GM12878 (cell line): ENCODE data around the gene DUSP10.

Experiments used
- CEBPB ChIP-seq, 2 experiments: fragments of 150-350 bp in 1 of 2; IDR thresholded peaks; 2 replicates each; pipeline ENCODE4 v1.6.1; 2012 to 2014; ENCODE audit warnings: low read depth in 2 of 2, low read length in 2 of 2, borderline replicate concordance in 1 of 2, inconsistent platforms in 1 of 2
- EP300 ChIP-seq, 2 experiments: fragments of 150-350 bp in 1 of 2; IDR thresholded peaks; 2 replicates each; pipeline ENCODE4 v1.6.1; 2011 to 2012; ENCODE audit warnings: low read depth in 2 of 2, low read length in 2 of 2, borderline replicate concordance in 1 of 2, improper control_type of control experiment in 1 of 2, inconsistent platforms in 1 of 2; ENCODE audit not compliant: control insufficient read depth in 1 of 2
- SP1 ChIP-seq: IDR thresholded peaks from one replicate; pipeline ENCODE4 v1.6.1; 2011; ENCODE audit warnings: low read depth, low read length
- TF ChIP-seq, protein P1 (sequence below): IDR thresholded peaks from 2 replicates; pipeline ENCODE4 v1.6.1; 2011; ENCODE audit warnings: low read depth, low read length, improper control_type of control experiment, borderline replicate concordance
- TF ChIP-seq, protein P2 (sequence below): fragments of 450-650 bp; IDR thresholded peaks from 2 replicates; pipeline ENCODE4 v1.6.1; 2017; ENCODE audit warnings: mild to moderate bottlenecking
- TF ChIP-seq, protein P3 (sequence below), 3 experiments: IDR thresholded peaks in 2 of 3; conservative IDR thresholded peaks in 1 of 3; 2 replicates each; pipeline ENCODE4 v1.5.1; 2011; ENCODE audit warnings: low read depth in 3 of 3, low read length in 3 of 3, mild to moderate bottlenecking in 3 of 3, control low read depth in 2 of 3, moderate library complexity in 2 of 3, inconsistent platforms in 1 of 3, mixed read lengths in 1 of 3; ENCODE audit not compliant: control insufficient read depth in 2 of 3, insufficient read depth in 1 of 3; ENCODE audit errors: extremely low read depth in 1 of 3

DNA sequence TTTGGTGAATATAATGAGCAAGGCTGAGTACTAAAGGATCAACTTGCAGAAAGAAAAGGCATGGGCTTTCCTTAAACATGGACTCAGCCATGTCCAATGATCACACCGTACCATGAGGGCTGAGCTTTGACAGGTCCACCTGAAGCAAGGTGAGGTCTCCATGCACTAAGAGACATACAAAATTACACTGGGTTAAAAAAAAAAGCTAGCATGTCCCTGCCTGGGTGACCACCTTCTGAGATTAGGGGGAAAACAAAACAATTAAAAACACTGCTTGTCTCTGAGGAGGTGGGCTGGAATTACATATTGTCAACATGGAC is 22.7 kb downstream of the DUSP10 start:
- TF ChIP-seq SP1 (no peak), CEBPB (IDR thresholded peaks at IDR 0.05; ENCODE audit: borderline replicate concordance in 1 of 2, low read depth in 2 of 2, low read length in 2 of 2) (no peak), EP300 (IDR thresholded peaks at IDR 0.05; ENCODE audit: borderline replicate concordance in 1 of 2, control insufficient read depth in 1 of 2, low read depth in 2 of 2, low read length in 2 of 2) (no peak)
- TF ChIP-seq, protein P1, sequence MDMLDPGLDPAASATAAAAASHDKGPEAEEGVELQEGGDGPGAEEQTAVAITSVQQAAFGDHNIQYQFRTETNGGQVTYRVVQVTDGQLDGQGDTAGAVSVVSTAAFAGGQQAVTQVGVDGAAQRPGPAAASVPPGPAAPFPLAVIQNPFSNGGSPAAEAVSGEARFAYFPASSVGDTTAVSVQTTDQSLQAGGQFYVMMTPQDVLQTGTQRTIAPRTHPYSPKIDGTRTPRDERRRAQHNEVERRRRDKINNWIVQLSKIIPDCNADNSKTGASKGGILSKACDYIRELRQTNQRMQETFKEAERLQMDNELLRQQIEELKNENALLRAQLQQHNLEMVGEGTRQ = no peak
- TF ChIP-seq, protein P2, sequence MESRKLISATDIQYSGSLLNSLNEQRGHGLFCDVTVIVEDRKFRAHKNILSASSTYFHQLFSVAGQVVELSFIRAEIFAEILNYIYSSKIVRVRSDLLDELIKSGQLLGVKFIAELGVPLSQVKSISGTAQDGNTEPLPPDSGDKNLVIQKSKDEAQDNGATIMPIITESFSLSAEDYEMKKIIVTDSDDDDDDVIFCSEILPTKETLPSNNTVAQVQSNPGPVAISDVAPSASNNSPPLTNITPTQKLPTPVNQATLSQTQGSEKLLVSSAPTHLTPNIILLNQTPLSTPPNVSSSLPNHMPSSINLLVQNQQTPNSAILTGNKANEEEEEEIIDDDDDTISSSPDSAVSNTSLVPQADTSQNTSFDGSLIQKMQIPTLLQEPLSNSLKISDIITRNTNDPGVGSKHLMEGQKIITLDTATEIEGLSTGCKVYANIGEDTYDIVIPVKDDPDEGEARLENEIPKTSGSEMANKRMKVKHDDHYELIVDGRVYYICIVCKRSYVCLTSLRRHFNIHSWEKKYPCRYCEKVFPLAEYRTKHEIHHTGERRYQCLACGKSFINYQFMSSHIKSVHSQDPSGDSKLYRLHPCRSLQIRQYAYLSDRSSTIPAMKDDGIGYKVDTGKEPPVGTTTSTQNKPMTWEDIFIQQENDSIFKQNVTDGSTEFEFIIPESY = no peak
- TF ChIP-seq, protein P3, sequence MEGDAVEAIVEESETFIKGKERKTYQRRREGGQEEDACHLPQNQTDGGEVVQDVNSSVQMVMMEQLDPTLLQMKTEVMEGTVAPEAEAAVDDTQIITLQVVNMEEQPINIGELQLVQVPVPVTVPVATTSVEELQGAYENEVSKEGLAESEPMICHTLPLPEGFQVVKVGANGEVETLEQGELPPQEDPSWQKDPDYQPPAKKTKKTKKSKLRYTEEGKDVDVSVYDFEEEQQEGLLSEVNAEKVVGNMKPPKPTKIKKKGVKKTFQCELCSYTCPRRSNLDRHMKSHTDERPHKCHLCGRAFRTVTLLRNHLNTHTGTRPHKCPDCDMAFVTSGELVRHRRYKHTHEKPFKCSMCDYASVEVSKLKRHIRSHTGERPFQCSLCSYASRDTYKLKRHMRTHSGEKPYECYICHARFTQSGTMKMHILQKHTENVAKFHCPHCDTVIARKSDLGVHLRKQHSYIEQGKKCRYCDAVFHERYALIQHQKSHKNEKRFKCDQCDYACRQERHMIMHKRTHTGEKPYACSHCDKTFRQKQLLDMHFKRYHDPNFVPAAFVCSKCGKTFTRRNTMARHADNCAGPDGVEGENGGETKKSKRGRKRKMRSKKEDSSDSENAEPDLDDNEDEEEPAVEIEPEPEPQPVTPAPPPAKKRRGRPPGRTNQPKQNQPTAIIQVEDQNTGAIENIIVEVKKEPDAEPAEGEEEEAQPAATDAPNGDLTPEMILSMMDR (IDR thresholded peaks at IDR 0.05 in 2 of 3, conservative IDR thresholded peaks at IDR 0.05 in 1 of 3; ENCODE audit: control insufficient read depth in 2 of 3, extremely low read depth in 1 of 3, insufficient read depth in 1 of 3, low read depth in 3 of 3, low read length in 3 of 3) = no peak
